Measurements from ENCODE around the gene OGFRL1.

- TF ChIP-seq CTCF (IDR thresholded peaks at IDR 0.05; ENCODE audit: low read depth, low read length) (no peak), EZH2phosphoT487 (IDR thresholded peaks at IDR 0.05; ENCODE audit: low read depth) (no peak)
Observed at GRCh38 chr6:71324194-71324785, 35.7 kb downstream of the OGFRL1 start.
